Measurements from ENCODE around the gene RAP1GAP.
"Not testable (repeated sequence)": the region's sequence is repeated elsewhere in the genome, so short reads cannot be mapped to it uniquely, and the experiment has no call there.

Gene RAP1GAP

GRCh38 chr1:21567241-21568005, 101.7 kb downstream of the RAP1GAP start:
- no peak for DNase-seq

GRCh38 chr1:21566361-21566760, 102.8 kb downstream of the RAP1GAP start:
- not testable (repeated sequence) for DNase-seq

- no peak for DNase-seq
Measured at GRCh38 chr1:21565285-21565684, 103.9 kb downstream of the RAP1GAP start.

GRCh38 chr1:21564521-21565095, 104.5 kb downstream of the RAP1GAP start:
- DNase-seq = no peak

- DNase-seq = no peak
Measured at GRCh38 chr1:21563971-21564370, 105.2 kb downstream of the RAP1GAP start.

GRCh38 chr1:21562896-21563295, 106.3 kb downstream of the RAP1GAP start:
- no peak for DNase-seq

- no peak for DNase-seq
Measured at GRCh38 chr1:21560916-21561638, 108.1 kb downstream of the RAP1GAP start.

- no peak for DNase-seq
Measured at GRCh38 chr1:21559788-21560567, 109.2 kb downstream of the RAP1GAP start.

GRCh38 chr1:21553116-21553926, 115.8 kb downstream of the RAP1GAP start:
- no peak for DNase-seq

- DNase-seq = no peak
Measured at GRCh38 chr1:21552715-21553114, 116.4 kb downstream of the RAP1GAP start.

GRCh38 chr1:21550866-21551475, 118.2 kb downstream of the RAP1GAP start:
- DNase-seq = no peak

GRCh38 chr1:21550097-21550496, 119.1 kb downstream of the RAP1GAP start:
- no peak for DNase-seq

GRCh38 chr1:21547876-21548275, 121.3 kb downstream of the RAP1GAP start:
- DNase-seq = no peak
